ENCODE measurements around the gene POLN. TPM values are rescaled to one million over a fixed set of nuclear protein-coding genes. Genes with fewer than 3 reads are reported as not detected.

POLN gene
- polyA plus RNA-seq, 3 donors = 0.08 to 0.33 (median 0.28) TPM

- DNase-seq = no peak
- H3K27ac ChIP-seq (ENCODE audit: low read depth in 1 of 2, low read length in 2 of 2) = no peak overlapping the region
- H3K4me3 ChIP-seq (replicated peaks in 1 of 3; ENCODE audit: low read depth in 2 of 3, low read length in 3 of 3) = no peak overlapping the region
- 91% methylated on average over 1 of the region's 8 CpGs for WGBS (ENCODE audit: insufficient coverage)
- intact Hi-C loops (cut with micrococcal nuclease) = no loop called here
- Mint-ChIP-seq H3K4me3 (peak overlapping the region in 1 of 2 donors; percentile 41), H3K4me1 (peaks cover 19% of the 10 kb centered on the region), H3K36me3 (peaks cover 0 to 8% of the 10 kb centered on the region in 2 donors), H3K27ac (peak overlapping the region in 1 of 7 donors; percentile 7), H3K27me3 (ENCODE audit: low read depth in 3 of 3) (peaks cover 1 to 6% (median 1%) of the 10 kb centered on the region in 3 donors), H3K9me3 (no peaks in the 10 kb centered on the region)
- H2AFZ ChIP-seq (ENCODE audit: insufficient read depth, low read depth, low read length, poor library complexity, severe bottlenecking) = no peak overlapping the region
- H3K4me2 ChIP-seq (replicated peaks; ENCODE audit: extremely low read depth, low read length, poor library complexity, severe bottlenecking) = peak overlapping the region; percentile 11
- H4K20me1 ChIP-seq (ENCODE audit: insufficient read depth, low read length) = no peaks in the 10 kb centered on the region
- no peaks in the 10 kb centered on the region for H3K36me3 ChIP-seq (replicated peaks in 1 of 2; ENCODE audit: control insufficient read depth in 1 of 2, insufficient read depth in 2 of 2, low read length in 2 of 2)
- H3K4me1 ChIP-seq (ENCODE audit: control insufficient read depth in 1 of 2, insufficient read depth in 2 of 2, low read length in 2 of 2) = peaks cover 9 to 15% of the 10 kb centered on the region in 2 donors
- no peaks in the 10 kb centered on the region for H3K27me3 ChIP-seq (ENCODE audit: control insufficient read depth in 2 of 2, insufficient read depth in 2 of 2, low read length in 2 of 2)
- H3K9me3 ChIP-seq (replicated peaks in 1 of 2; ENCODE audit: control insufficient read depth in 1 of 2, insufficient read depth in 1 of 2, low read length in 2 of 2) = no peaks in the 10 kb centered on the region
- TF ChIP-seq CTCF (IDR thresholded peaks at IDR 0.05) = no peak
- no peaks in the 10 kb centered on the region for H3K79me2 ChIP-seq (ENCODE audit: insufficient read depth, low read length)
- H3K9ac ChIP-seq (ENCODE audit: insufficient read depth, low read length, poor library complexity, severe bottlenecking) = no peak overlapping the region
Measured at GRCh38 chr4:2172627-2173231, 69.2 kb downstream of the POLN start.

- no peak overlapping the region for H3K27ac ChIP-seq (ENCODE audit: low read depth in 1 of 2, low read length in 2 of 2)
- Mint-ChIP-seq H3K27ac (peak overlapping the region in 1 of 7 donors; percentile 7), H3K4me1 (peaks cover 19% of the 10 kb centered on the region), H3K27me3 (ENCODE audit: low read depth in 3 of 3) (peaks cover 1 to 6% (median 1%) of the 10 kb centered on the region in 3 donors), H3K4me3 (peak overlapping the region in 1 of 2 donors; percentile 41), H3K9me3 (no peaks in the 10 kb centered on the region), H3K36me3 (peaks cover 0 to 8% of the 10 kb centered on the region in 2 donors)
- peak overlapping the region; percentile 11 for H3K4me2 ChIP-seq (replicated peaks; ENCODE audit: extremely low read depth, low read length, poor library complexity, severe bottlenecking)
- H3K79me2 ChIP-seq (ENCODE audit: insufficient read depth, low read length) = no peaks in the 10 kb centered on the region
- H3K36me3 ChIP-seq (replicated peaks in 1 of 2; ENCODE audit: control insufficient read depth in 1 of 2, insufficient read depth in 2 of 2, low read length in 2 of 2) = no peaks in the 10 kb centered on the region
- H4K20me1 ChIP-seq (ENCODE audit: insufficient read depth, low read length) = no peaks in the 10 kb centered on the region
- DNase-seq = peak; percentile 1 to 15 (median 7)
- intact Hi-C loops (cut with micrococcal nuclease) = no loop called here
- 26% methylated on average over 4 of the region's 4 CpGs for WGBS (ENCODE audit: insufficient coverage)
- H3K9me3 ChIP-seq (replicated peaks in 1 of 2; ENCODE audit: control insufficient read depth in 1 of 2, insufficient read depth in 1 of 2, low read length in 2 of 2) = no peaks in the 10 kb centered on the region
- no peaks in the 10 kb centered on the region for H3K27me3 ChIP-seq (ENCODE audit: control insufficient read depth in 2 of 2, insufficient read depth in 2 of 2, low read length in 2 of 2)
- no peak for TF ChIP-seq CTCF (IDR thresholded peaks at IDR 0.05)
- H3K4me3 ChIP-seq (replicated peaks in 1 of 3; ENCODE audit: low read depth in 2 of 3, low read length in 3 of 3) = no peak overlapping the region
- H3K4me1 ChIP-seq (ENCODE audit: control insufficient read depth in 1 of 2, insufficient read depth in 2 of 2, low read length in 2 of 2) = peaks cover 9 to 15% of the 10 kb centered on the region in 2 donors
- no peak overlapping the region for H2AFZ ChIP-seq (ENCODE audit: insufficient read depth, low read depth, low read length, poor library complexity, severe bottlenecking)
- H3K9ac ChIP-seq (ENCODE audit: insufficient read depth, low read length, poor library complexity, severe bottlenecking) = no peak overlapping the region
Measured at GRCh38 chr4:2172161-2172560, 69.8 kb downstream of the POLN start.

All from CD14-positive monocyte (primary cell).